Nephron progenitor cell (in vitro differentiated cells): ENCODE results near the gene CHSY1.

Experiments
- DNase-seq: peaks from one replicate; pipeline ENCODE4 v3.0.0; 2021
- H3K27ac Mint-ChIP-seq: 2 replicates; pipeline ENCODE4 v1.8.0; 2021; ENCODE audit warnings: mild to moderate bottlenecking, moderate library complexity, mixed read lengths
- H3K27me3 Mint-ChIP-seq: 2 replicates; pipeline ENCODE4 v1.8.0; 2021; ENCODE audit warnings: mild to moderate bottlenecking, low read depth, mixed read lengths; ENCODE audit not compliant: poor library complexity
- H3K36me3 Mint-ChIP-seq: 2 replicates; pipeline ENCODE4 v1.8.0; 2021; ENCODE audit warnings: low read depth, mixed read lengths
- H3K4me1 Mint-ChIP-seq: 2 replicates; pipeline ENCODE4 v1.8.0; 2021; ENCODE audit warnings: mixed read lengths
- H3K4me3 Mint-ChIP-seq: 2 replicates; pipeline ENCODE4 v1.8.0; 2021; ENCODE audit warnings: mild to moderate bottlenecking, moderate library complexity, mixed read lengths
- H3K9me3 Mint-ChIP-seq: 2 replicates; pipeline ENCODE4 v1.8.0; 2021; ENCODE audit warnings: mild to moderate bottlenecking, moderate library complexity, mixed read lengths
- CTCF ChIP-seq: fragments of 200-600 bp; sonication (generic); IDR thresholded peaks from 2 replicates; pipeline ENCODE4 v1.5.0; 2021; ENCODE audit warnings: antibody characterized with exemption

The CHSY1 gene

GRCh38 chr15:101169495-101170071 lies 82.3 kb downstream of the CHSY1 start:
- DNase-seq = no peak
- Mint-ChIP-seq H3K4me1 (peaks cover 40% of the 10 kb centered on the region), H3K27me3 (no peaks in the 10 kb centered on the region), H3K36me3 (peaks cover 28% of the 10 kb centered on the region), H3K4me3 (no peak overlapping the region), H3K9me3 (peaks cover 37% of the 10 kb centered on the region), H3K27ac (no peak overlapping the region)
- no peak for TF ChIP-seq CTCF

DNA sequence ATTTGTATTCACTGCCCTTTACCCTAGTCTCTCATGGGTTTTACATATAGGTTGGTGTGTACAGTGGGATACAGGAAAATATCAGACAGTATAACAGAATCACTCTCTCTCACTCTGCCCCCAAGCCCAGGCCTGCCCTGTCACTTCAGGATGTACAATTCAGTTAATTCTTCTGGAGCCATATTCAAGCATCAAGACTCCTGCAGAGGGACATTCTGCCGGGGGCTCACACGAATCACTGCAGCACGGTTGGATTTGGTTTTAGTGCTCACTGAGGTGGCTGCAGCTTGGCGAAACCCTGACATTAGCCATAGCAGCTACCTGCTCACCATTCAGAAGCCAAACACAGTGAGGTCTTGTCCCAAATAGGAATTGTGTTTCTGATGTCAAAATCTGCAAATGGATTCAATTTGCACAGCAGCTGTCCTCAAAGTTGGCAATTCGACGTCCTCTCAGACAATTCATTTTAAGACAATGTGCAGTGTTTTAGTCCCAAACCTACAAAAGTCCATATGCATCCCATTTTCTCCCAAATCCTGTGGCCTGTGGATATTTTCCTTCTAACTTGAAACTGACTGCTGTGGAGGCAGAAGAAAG lies 82.9 kb downstream of the CHSY1 start:
- Mint-ChIP-seq H3K27ac (no peak overlapping the region), H3K27me3 (no peaks in the 10 kb centered on the region), H3K9me3 (peaks cover 43% of the 10 kb centered on the region), H3K4me3 (no peak overlapping the region), H3K36me3 (peaks cover 28% of the 10 kb centered on the region), H3K4me1 (peaks cover 36% of the 10 kb centered on the region)
- no peak for DNase-seq
- no peak for TF ChIP-seq CTCF

DNA sequence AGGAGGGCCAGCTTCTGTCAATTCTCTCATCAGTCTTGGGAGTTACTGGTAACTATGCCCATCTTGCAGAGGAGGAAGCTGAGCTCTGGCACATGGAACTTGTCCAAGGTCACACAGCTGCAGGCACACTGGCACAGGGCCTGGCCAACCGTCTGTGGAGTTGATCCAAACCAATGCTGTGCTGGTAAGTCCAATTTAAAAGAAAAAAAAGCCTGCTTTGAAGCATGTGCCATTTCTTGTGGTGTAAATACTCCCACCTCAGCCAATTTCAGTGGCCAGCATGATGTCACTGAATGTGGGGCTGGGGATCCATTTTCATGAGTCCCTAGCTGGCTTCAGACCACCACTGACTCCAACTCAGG lies 83.4 kb downstream of the CHSY1 start:
- no peak for DNase-seq
- peaks cover 25% of the 10 kb centered on the region for H3K36me3 Mint-ChIP-seq
- no peak for TF ChIP-seq CTCF
- peaks cover 32% of the 10 kb centered on the region for H3K4me1 Mint-ChIP-seq
- H3K4me3 Mint-ChIP-seq = no peak overlapping the region
- no peak overlapping the region for H3K27ac Mint-ChIP-seq
- H3K9me3 Mint-ChIP-seq = peaks cover 48% of the 10 kb centered on the region
- no peaks in the 10 kb centered on the region for H3K27me3 Mint-ChIP-seq

- Mint-ChIP-seq H3K4me1 (peaks cover 32% of the 10 kb centered on the region), H3K27me3 (no peaks in the 10 kb centered on the region), H3K9me3 (peaks cover 49% of the 10 kb centered on the region), H3K36me3 (peaks cover 25% of the 10 kb centered on the region), H3K4me3 (no peak overlapping the region), H3K27ac (no peak overlapping the region)
- no peak for DNase-seq
- TF ChIP-seq CTCF = no peak
These were observed 83.9 kb downstream of the CHSY1 start for GRCh38 chr15:101167753-101168462.

DNA sequence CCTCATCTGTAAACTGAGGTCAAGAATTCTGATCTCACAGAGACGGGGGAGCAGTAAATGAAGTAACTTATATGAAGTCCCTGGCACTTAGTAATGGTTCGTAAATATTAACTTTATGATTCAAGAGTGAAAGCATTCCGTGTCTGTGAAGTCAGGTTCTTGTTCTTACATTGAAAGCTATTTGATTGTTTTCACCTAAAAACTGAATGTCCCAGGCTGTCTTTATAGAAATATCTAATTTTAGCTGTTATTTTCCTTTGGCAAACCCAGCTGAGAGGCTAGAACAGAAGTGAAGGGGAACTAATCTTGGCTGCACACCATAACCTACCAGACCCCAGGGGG lies 84.5 kb downstream of the CHSY1 start:
- TF ChIP-seq CTCF = no peak
- Mint-ChIP-seq H3K27me3 (no peaks in the 10 kb centered on the region), H3K9me3 (peaks cover 49% of the 10 kb centered on the region), H3K4me1 (peaks cover 32% of the 10 kb centered on the region), H3K36me3 (peaks cover 25% of the 10 kb centered on the region), H3K27ac (no peak overlapping the region), H3K4me3 (no peak overlapping the region)
- no peak for DNase-seq
